ENCODE measurements around the gene HLA-DPB1.

HLA-DPB1 gene

GRCh38 chr6:33113755-33114154 is 38.0 kb downstream of the HLA-DPB1 start:
- TF ChIP-seq CTCF (conservative IDR thresholded peaks at IDR 0.05; ENCODE audit: low read depth, low read length), result no peak
- DNase-seq (ENCODE audit: low read depth), result no peak
- H3K4me3 ChIP-seq (ENCODE audit: low read length), result no peak overlapping the region

- no peak for DNase-seq (ENCODE audit: low read depth)
- no peak for TF ChIP-seq CTCF (conservative IDR thresholded peaks at IDR 0.05; ENCODE audit: low read depth, low read length)
These were observed 38.6 kb downstream of the HLA-DPB1 start for GRCh38 chr6:33114406-33114805.

GRCh38 chr6:33116417-33116816 is 40.6 kb downstream of the HLA-DPB1 start:
- H3K4me3 ChIP-seq (ENCODE audit: low read length), result no peak overlapping the region
- TF ChIP-seq CTCF (conservative IDR thresholded peaks at IDR 0.05; ENCODE audit: low read depth, low read length), result no peak
- DNase-seq (ENCODE audit: low read depth), result no peak

More at GRCh38 chr6:33114406-33114805, 38.6 kb downstream of the HLA-DPB1 start:
- H3K4me3 ChIP-seq (ENCODE audit: low read length), result no peak overlapping the region

DNA sequence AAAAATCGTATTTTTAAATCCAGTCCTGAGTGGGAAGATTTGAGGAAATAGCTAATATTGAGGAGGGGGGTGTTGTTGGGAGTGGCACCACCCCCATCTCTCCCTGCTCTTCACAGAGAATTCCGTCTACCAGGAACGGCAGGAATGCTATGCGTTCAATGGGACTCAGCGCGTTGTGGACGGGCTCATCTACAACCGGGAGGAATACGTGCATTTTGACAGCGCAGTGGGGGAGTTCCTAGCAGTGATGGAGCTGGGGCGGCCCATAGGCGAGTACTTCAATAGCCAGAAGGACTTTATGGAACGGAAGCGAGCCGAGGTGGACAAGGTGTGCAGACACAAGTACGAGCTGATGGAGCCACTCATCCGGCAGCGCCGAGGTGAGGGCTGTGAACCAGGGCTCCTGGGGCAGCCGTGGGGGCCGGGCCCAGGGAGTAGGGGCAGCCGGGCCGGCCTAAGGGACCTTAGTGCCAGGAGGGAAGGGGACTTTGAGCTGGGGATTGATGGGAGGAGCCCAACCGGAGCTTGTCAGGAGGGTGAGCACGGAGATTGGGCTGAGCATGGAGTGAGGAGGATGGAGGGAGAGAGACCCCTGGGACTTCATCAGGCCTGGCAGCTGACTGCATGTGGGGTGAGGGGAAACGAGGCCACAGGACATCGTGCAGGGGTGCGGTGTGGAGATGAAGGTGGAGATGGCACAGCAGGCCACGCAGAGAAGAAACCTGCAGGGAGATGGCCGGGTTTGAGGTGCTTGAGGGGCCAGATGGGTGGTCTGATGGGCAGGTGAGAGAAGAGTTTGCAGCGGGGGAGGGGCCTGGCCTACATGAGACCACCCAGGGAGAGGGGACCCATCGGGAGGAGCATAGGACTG is 41.3 kb downstream of the HLA-DPB1 start:
- H3K4me3 ChIP-seq (ENCODE audit: low read length), result no peak overlapping the region
- TF ChIP-seq CTCF (conservative IDR thresholded peaks at IDR 0.05; ENCODE audit: low read depth, low read length), result no peak
- DNase-seq (ENCODE audit: low read depth), result no peak

DNA sequence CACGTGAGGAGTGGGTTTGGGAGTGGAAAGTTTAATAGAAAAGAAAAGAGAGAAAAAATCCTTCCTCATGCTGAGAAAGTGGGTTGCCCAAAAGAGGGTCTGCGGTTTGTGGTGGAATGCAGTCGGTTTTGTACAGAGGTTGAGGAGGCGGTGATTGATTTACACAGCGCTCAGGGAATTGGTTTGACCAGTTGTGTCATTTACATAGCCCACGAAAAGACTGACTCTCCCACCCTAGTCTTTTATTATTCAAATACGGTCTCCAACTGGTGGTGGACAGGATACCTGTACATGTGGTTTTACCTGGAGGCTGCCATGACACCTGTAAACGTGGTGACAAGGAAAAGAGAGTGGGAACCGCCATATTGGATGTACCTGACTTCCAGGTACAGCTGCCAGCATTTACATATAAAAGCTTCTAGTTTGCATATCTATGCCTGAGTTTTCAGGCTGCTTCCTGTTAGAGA is 42.1 kb downstream of the HLA-DPB1 start:
- H3K4me3 ChIP-seq (ENCODE audit: low read length), result no peak overlapping the region
- TF ChIP-seq CTCF (conservative IDR thresholded peaks at IDR 0.05; ENCODE audit: low read depth, low read length), result no peak
- no peak for DNase-seq (ENCODE audit: low read depth)

GRCh38 chr6:33118525-33119123 is 42.8 kb downstream of the HLA-DPB1 start:
- peak; percentile 66 for TF ChIP-seq CTCF (conservative IDR thresholded peaks at IDR 0.05; ENCODE audit: low read depth, low read length)
- no peak overlapping the region for H3K4me3 ChIP-seq (ENCODE audit: low read length)
- DNase-seq (ENCODE audit: low read depth), result no peak

Data from retinal pigment epithelial cell (primary cell).